IPS-18c (cell line): ENCODE data around the gene FUBP1.
"Not testable (repeated sequence)": the region's sequence is repeated elsewhere in the genome, so short reads cannot be mapped to it uniquely, and the experiment has no call there.

ENCODE experiments used
- H3K4me3 ChIP-seq: 2 replicates; pipeline ENCODE4 v1.7.0; 2013; ENCODE audit warnings: low read depth, mild to moderate bottlenecking, low read length, moderate library complexity; ENCODE audit not compliant: insufficient read depth
- H3K9me3 ChIP-seq: one replicate; pipeline ENCODE4 v1.6.1; 2013; ENCODE audit warnings: mild to moderate bottlenecking, low read length, moderate library complexity; ENCODE audit not compliant: control insufficient read depth, insufficient read depth

FUBP1 gene

GRCh38 chr1:77996734-77997133, 17.9 kb upstream of the FUBP1 start:
- Histone ChIP-seq H3K9me3 (no peaks in the 10 kb centered on the region), H3K4me3 (no peak overlapping the region)

- H3K9me3 ChIP-seq: no peaks in the 10 kb centered on the region
Observed at GRCh38 chr1:77994117-77994705, 15.3 kb upstream of the FUBP1 start.

GRCh38 chr1:77991638-77992037, 12.8 kb upstream of the FUBP1 start:
- Histone ChIP-seq H3K4me3 (no peak overlapping the region), H3K9me3 (no peaks in the 10 kb centered on the region)

More at GRCh38 chr1:77994117-77994705, 15.3 kb upstream of the FUBP1 start:
- H3K4me3 ChIP-seq: no peak overlapping the region

GRCh38 chr1:77990629-77991204, 11.8 kb upstream of the FUBP1 start:
- no peak overlapping the region for H3K4me3 ChIP-seq
- H3K9me3 ChIP-seq: no peaks in the 10 kb centered on the region

- Histone ChIP-seq H3K9me3 (no peaks in the 10 kb centered on the region), H3K4me3 (no peak overlapping the region)
Observed at GRCh38 chr1:77989744-77990143, 10.9 kb upstream of the FUBP1 start.

GRCh38 chr1:77987919-77988318, 9.0 kb upstream of the FUBP1 start:
- Histone ChIP-seq H3K4me3 (no peak overlapping the region), H3K9me3 (no peaks in the 10 kb centered on the region)

GRCh38 chr1:77986810-77987209, 7.9 kb upstream of the FUBP1 start:
- H3K9me3 ChIP-seq: no peaks in the 10 kb centered on the region

GRCh38 chr1:77984629-77985028, 5.8 kb upstream of the FUBP1 start:
- Histone ChIP-seq H3K9me3 (no peaks in the 10 kb centered on the region), H3K4me3 (no peak overlapping the region)

More at GRCh38 chr1:77986810-77987209, 7.9 kb upstream of the FUBP1 start:
- H3K4me3 ChIP-seq: no peak overlapping the region

- H3K9me3 ChIP-seq: no peaks in the 10 kb centered on the region
- no peak overlapping the region for H3K4me3 ChIP-seq
Observed at GRCh38 chr1:77983997-77984355, 5.1 kb upstream of the FUBP1 start.

GRCh38 chr1:77983352-77983996, 4.6 kb upstream of the FUBP1 start:
- H3K9me3 ChIP-seq, H3K4me3 ChIP-seq: not testable (repeated sequence)

- H3K4me3 ChIP-seq: peak overlapping the region; percentile 98
- H3K9me3 ChIP-seq: no peaks in the 10 kb centered on the region
Observed at GRCh38 chr1:77978293-77978968, 441 bp downstream of the FUBP1 start.

- peak overlapping the region; percentile 98 for H3K4me3 ChIP-seq
- H3K9me3 ChIP-seq: no peaks in the 10 kb centered on the region
Observed at GRCh38 chr1:77977989-77978292, 931 bp downstream of the FUBP1 start.

GRCh38 chr1:77976433-77977076, 2.3 kb downstream of the FUBP1 start:
- Histone ChIP-seq H3K4me3 (peak overlapping the region; percentile 98), H3K9me3 (no peaks in the 10 kb centered on the region)

GRCh38 chr1:77975907-77976306, 3.0 kb downstream of the FUBP1 start:
- Histone ChIP-seq H3K9me3 (no peaks in the 10 kb centered on the region), H3K4me3 (no peak overlapping the region)

GRCh38 chr1:77975386-77975785, 3.5 kb downstream of the FUBP1 start:
- Histone ChIP-seq H3K9me3 (no peaks in the 10 kb centered on the region), H3K4me3 (no peak overlapping the region; the same call in 1 of the 2 replicates)

GRCh38 chr1:77972080-77972479, 6.8 kb downstream of the FUBP1 start:
- Histone ChIP-seq H3K4me3 (no peak overlapping the region), H3K9me3 (no peaks in the 10 kb centered on the region)

GRCh38 chr1:77970192-77970591, 8.7 kb downstream of the FUBP1 start:
- no peaks in the 10 kb centered on the region for H3K9me3 ChIP-seq
- H3K4me3 ChIP-seq: no peak overlapping the region

GRCh38 chr1:77966291-77966690, 12.6 kb downstream of the FUBP1 start:
- no peaks in the 10 kb centered on the region for H3K9me3 ChIP-seq
- H3K4me3 ChIP-seq: no peak overlapping the region
